KOPT-K1 (cell line): ENCODE results near the gene COPZ1.

Experiments
- H3K27ac ChIP-seq: fragments of 200-600 bp; sonication (generic); 2 replicates; pipeline ENCODE4 v1.5.1; 2016; ENCODE audit warnings: antibody characterized with exemption, mild to moderate bottlenecking, low read depth, low read length; ENCODE audit not compliant: poor library complexity, severe bottlenecking
- H3K36me3 ChIP-seq: fragments of 200-600 bp; sonication (generic); 2 replicates; pipeline ENCODE4 v1.5.1; 2017; ENCODE audit warnings: antibody characterized with exemption, mild to moderate bottlenecking, low read length, moderate library complexity; ENCODE audit not compliant: insufficient read depth
- H3K9me3 ChIP-seq: fragments of 200-600 bp; sonication (generic); 2 replicates; pipeline ENCODE4 v1.5.1; 2017; ENCODE audit warnings: antibody characterized with exemption, low read length, mild to moderate bottlenecking; ENCODE audit not compliant: insufficient read depth, poor library complexity, severe bottlenecking

Gene COPZ1

GRCh38 chr12:54398218-54398617, 73.3 kb downstream of the COPZ1 start:
- Histone ChIP-seq H3K9me3 (no peaks in the 10 kb centered on the region), H3K36me3 (peaks cover 94% of the 10 kb centered on the region), H3K27ac (no peak overlapping the region)

- H3K27ac ChIP-seq = no peak overlapping the region
- H3K9me3 ChIP-seq = no peaks in the 10 kb centered on the region
- H3K36me3 ChIP-seq = peaks cover 100% of the 10 kb centered on the region
Measured at GRCh38 chr12:54398995-54399793, 74.3 kb downstream of the COPZ1 start.

DNA sequence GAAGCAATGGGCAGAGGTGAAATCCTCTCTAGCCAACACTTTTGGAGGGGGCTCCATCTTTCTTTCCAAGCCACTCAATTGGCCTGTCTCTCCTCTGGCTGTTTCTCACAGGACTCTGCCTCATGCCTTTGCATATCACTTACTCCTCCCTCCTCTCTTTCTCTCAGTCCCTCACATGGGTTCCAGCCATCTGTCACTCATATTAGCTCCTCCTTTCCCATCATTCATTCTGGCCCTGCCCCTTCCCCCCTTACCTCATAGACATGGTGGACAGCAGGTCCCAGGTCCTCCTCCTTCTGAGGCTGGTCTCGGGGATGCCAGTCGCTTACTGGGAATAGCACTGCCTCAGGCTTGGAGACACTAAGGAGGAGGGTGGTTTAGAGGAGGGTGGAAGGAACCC, 76.2 kb downstream of the COPZ1 start:
- H3K27ac ChIP-seq = no peak overlapping the region

More for the DNA sequence above, 76.2 kb downstream of the COPZ1 start:
- Histone ChIP-seq H3K36me3 (peaks cover 100% of the 10 kb centered on the region), H3K9me3 (no peaks in the 10 kb centered on the region)
